Mesenchymal stem cell (in vitro differentiated cells and primary cell): ENCODE measurements around the gene STMP1.

ENCODE experiments used
- DNase-seq: peaks from one replicate; pipeline ENCODE4 v3.0.0-alpha.2; 2013
- H2AFZ ChIP-seq: one replicate; pipeline ENCODE4 v1.6.1; 2013; ENCODE audit warnings: low read depth, mild to moderate bottlenecking, control low read depth, inconsistent platforms, low read length, moderate library complexity
- H2AK5ac ChIP-seq: 2 replicates; pipeline ENCODE4 v1.6.1; 2013; ENCODE audit warnings: low read length, moderate library complexity, mild to moderate bottlenecking, inconsistent platforms; ENCODE audit not compliant: severe bottlenecking
- H2BK120ac ChIP-seq: one replicate; pipeline ENCODE4 v1.6.1; 2013; ENCODE audit warnings: low read depth, mild to moderate bottlenecking, inconsistent platforms, low read length, moderate library complexity
- H2BK12ac ChIP-seq, 2 experiments: one replicate each; pipeline ENCODE4 v1.6.1; 2013; ENCODE audit warnings: inconsistent platforms in 2 of 2, low read length in 2 of 2, mild to moderate bottlenecking in 2 of 2, moderate library complexity in 2 of 2, control low read depth in 1 of 2
- H2BK15ac ChIP-seq: one replicate; pipeline ENCODE4 v1.6.1; 2013; ENCODE audit warnings: mild to moderate bottlenecking, low read depth, inconsistent platforms; ENCODE audit not compliant: poor library complexity, severe bottlenecking
- H2BK5ac ChIP-seq: 2 replicates; pipeline ENCODE4 v1.6.1; 2013; ENCODE audit warnings: low read depth, mild to moderate bottlenecking, low read length, control low read depth, inconsistent platforms; ENCODE audit not compliant: poor library complexity, severe bottlenecking
- H3K14ac ChIP-seq, 2 experiments: one replicate each; pipeline ENCODE4 v1.6.1; 2013; ENCODE audit warnings: inconsistent platforms in 2 of 2, low read length in 2 of 2, control low read depth in 1 of 2, mild to moderate bottlenecking in 1 of 2, moderate library complexity in 1 of 2
- H3K18ac ChIP-seq, 2 experiments: one replicate each; pipeline ENCODE4 v1.6.1; 2013; ENCODE audit warnings: inconsistent platforms in 2 of 2, low read length in 2 of 2, control low read depth in 1 of 2, low read depth in 1 of 2, mild to moderate bottlenecking in 1 of 2
- H3K23ac ChIP-seq, 2 experiments: one replicate each; pipeline ENCODE4 v1.6.1; 2013; ENCODE audit warnings: inconsistent platforms in 2 of 2, low read length in 2 of 2, mild to moderate bottlenecking in 2 of 2, moderate library complexity in 2 of 2, control low read depth in 1 of 2
- H3K27ac ChIP-seq: 2 replicates; pipeline ENCODE4 v1.5.1; 2013; ENCODE audit warnings: mild to moderate bottlenecking, moderate library complexity, low read length, control low read depth, inconsistent platforms; ENCODE audit not compliant: poor library complexity, severe bottlenecking
- H3K27me3 ChIP-seq, 2 experiments: 2 replicates each; pipeline versions ENCODE4 v1.6.1 to v1.7.0; 2013; ENCODE audit warnings: low read length in 2 of 2, mild to moderate bottlenecking in 2 of 2, moderate library complexity in 2 of 2, control low read depth in 1 of 2, inconsistent platforms in 1 of 2; ENCODE audit not compliant: control insufficient read depth in 1 of 2, insufficient read depth in 1 of 2
- H3K36me3 ChIP-seq, 2 experiments: 2 replicates each; pipeline versions ENCODE4 v1.6.1 to v1.7.0; 2013; ENCODE audit warnings: low read length in 2 of 2, control low read depth in 1 of 2, inconsistent platforms in 1 of 2, low read depth in 1 of 2, mild to moderate bottlenecking in 1 of 2; ENCODE audit not compliant: insufficient read depth in 2 of 2, control insufficient read depth in 1 of 2
- H3K4ac ChIP-seq, 2 experiments: one replicate each; pipeline ENCODE4 v1.6.1; 2013; ENCODE audit warnings: inconsistent platforms in 2 of 2, low read length in 2 of 2, mild to moderate bottlenecking in 2 of 2, moderate library complexity in 2 of 2, control low read depth in 1 of 2, low read depth in 1 of 2
- H3K4me1 ChIP-seq: 2 replicates; pipeline ENCODE4 v1.6.1; 2013; ENCODE audit warnings: low read depth, low read length, control low read depth; ENCODE audit not compliant: control insufficient read depth, insufficient read depth
- H3K4me2 ChIP-seq: 2 replicates; pipeline ENCODE4 v1.6.1; 2013; ENCODE audit warnings: low read length, mild to moderate bottlenecking, inconsistent platforms; ENCODE audit not compliant: poor library complexity, severe bottlenecking
- H3K4me3 ChIP-seq, 2 experiments: 2 replicates each; pipeline versions ENCODE4 v1.5.1 to v1.7.0; 2013; ENCODE audit warnings: low read length in 2 of 2, mild to moderate bottlenecking in 2 of 2, control low read depth in 1 of 2, low read depth in 1 of 2; ENCODE audit not compliant: insufficient read depth in 1 of 2
- H3K79me1 ChIP-seq: replicated peaks from 2 replicates; pipeline ENCODE4 v1.6.1; 2013; ENCODE audit warnings: mild to moderate bottlenecking, control low read depth, low read length, inconsistent platforms; ENCODE audit not compliant: poor library complexity, severe bottlenecking
- H3K9ac ChIP-seq: 2 replicates; pipeline ENCODE4 v1.7.0; 2013; ENCODE audit warnings: mild to moderate bottlenecking, low read length, moderate library complexity
- H3K9me3 ChIP-seq: 2 replicates; pipeline ENCODE4 v1.7.0; 2013; ENCODE audit warnings: mild to moderate bottlenecking, low read length; ENCODE audit not compliant: control insufficient read depth
- H4K8ac ChIP-seq: one replicate; pipeline ENCODE4 v1.6.1; 2013; ENCODE audit warnings: inconsistent platforms, mild to moderate bottlenecking, low read length, moderate library complexity
- H4K91ac ChIP-seq: one replicate; pipeline ENCODE4 v1.6.1; 2013; ENCODE audit warnings: mild to moderate bottlenecking, low read length, inconsistent platforms
- WGBS: methylation state at CpG from one replicate; pipeline ENCODE4 v1.1.7; 2013; ENCODE audit warnings: mixed read lengths; 5-methylcytosine and 5-hydroxymethylcytosine counted together

STMP1 gene

GRCh38 chr7:135693558-135693957 is 31.2 kb downstream of the STMP1 start:
- no peak for DNase-seq
- H3K27ac ChIP-seq: no peak overlapping the region
- H3K4ac ChIP-seq: no peak overlapping the region
- no peak overlapping the region for H2BK15ac ChIP-seq
- no peak overlapping the region for H2BK5ac ChIP-seq
- no peak overlapping the region for H3K9ac ChIP-seq
- no peak overlapping the region for H4K91ac ChIP-seq
- H3K4me3 ChIP-seq: no peak overlapping the region
- 93% methylated on average over 3 of the region's 4 CpGs for WGBS
- no peak overlapping the region for H2AFZ ChIP-seq
- H2AK5ac ChIP-seq: no peak overlapping the region
- peak overlapping the region in 1 of 2 experiments; percentile 14 for H3K14ac ChIP-seq
- H3K4me2 ChIP-seq: no peak overlapping the region
- H3K23ac ChIP-seq: no peak overlapping the region
- no peak overlapping the region for H4K8ac ChIP-seq
- H3K18ac ChIP-seq: no peak overlapping the region
- peaks cover 5 to 67% of the 10 kb centered on the region in 2 experiments for H3K36me3 ChIP-seq
- H2BK12ac ChIP-seq: no peak overlapping the region
- no peaks in the 10 kb centered on the region for H3K27me3 ChIP-seq
- H3K9me3 ChIP-seq: no peaks in the 10 kb centered on the region
- H3K79me1 ChIP-seq: peaks cover 4% of the 10 kb centered on the region
- peaks cover 4% of the 10 kb centered on the region for H3K4me1 ChIP-seq
- no peak overlapping the region for H2BK120ac ChIP-seq

DNA sequence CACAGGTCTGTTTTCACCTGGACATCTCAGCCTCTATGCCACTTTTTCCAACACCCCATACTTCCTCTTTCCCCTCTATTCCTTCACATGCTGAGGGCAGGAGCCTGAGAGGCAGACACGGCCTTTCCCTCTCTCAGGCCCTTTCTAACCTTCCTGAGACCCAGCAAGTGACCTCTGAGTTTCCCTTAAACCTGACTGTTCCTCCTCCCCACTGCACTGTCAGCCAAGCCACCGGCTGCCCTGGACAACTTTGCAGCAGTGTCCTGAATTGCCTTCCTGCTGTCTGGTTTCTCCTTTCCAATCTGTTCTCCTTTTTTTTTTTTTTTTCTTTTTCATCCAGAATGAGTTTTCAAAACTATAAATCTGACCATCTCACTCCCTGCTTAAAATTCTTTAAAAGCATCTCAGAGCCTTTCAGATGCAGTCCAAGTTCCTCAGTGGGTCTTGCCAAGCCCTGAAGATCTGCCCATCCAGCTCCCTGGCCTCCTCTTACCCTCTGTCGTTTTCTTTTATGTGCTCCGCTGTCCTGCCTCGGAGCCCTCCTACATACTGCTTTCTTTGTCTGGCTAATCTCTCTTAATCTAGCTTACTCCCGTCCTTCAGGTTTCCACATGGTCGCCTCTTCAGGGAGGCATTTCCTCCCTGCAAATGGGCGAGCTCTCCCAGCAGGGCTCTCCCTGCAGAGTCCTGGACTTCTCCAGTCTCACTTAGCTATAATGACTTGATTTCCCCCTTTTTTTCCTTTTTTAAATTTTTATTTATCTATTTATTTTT is 35.1 kb downstream of the STMP1 start:
- Histone ChIP-seq H3K18ac (no peak overlapping the region), H2BK5ac (no peak overlapping the region), H3K4me3 (no peak overlapping the region), H3K79me1 (peaks cover 4% of the 10 kb centered on the region), H3K4me1 (peaks cover 2% of the 10 kb centered on the region), H2AK5ac (no peak overlapping the region), H3K9ac (no peak overlapping the region), H3K36me3 (peaks cover 0 to 61% of the 10 kb centered on the region in 2 experiments), H2BK120ac (no peak overlapping the region), H3K23ac (no peak overlapping the region), H2AFZ (no peak overlapping the region), H3K27ac (no peak overlapping the region), H3K4ac (no peak overlapping the region), H3K27me3 (no peaks in the 10 kb centered on the region), H2BK12ac (no peak overlapping the region), H3K14ac (no peak overlapping the region), H3K9me3 (no peaks in the 10 kb centered on the region), H3K4me2 (no peak overlapping the region), H2BK15ac (no peak overlapping the region), H4K8ac (no peak overlapping the region), H4K91ac (no peak overlapping the region)
- DNase-seq: no peak
- 63% methylated on average over 8 of the region's 8 CpGs for WGBS

GRCh38 chr7:135704074-135704473 is 41.8 kb downstream of the STMP1 start:
- no peaks in the 10 kb centered on the region for H3K9me3 ChIP-seq
- peaks cover 0 to 5% of the 10 kb centered on the region in 2 experiments for H3K27me3 ChIP-seq
- peaks cover 3 to 70% of the 10 kb centered on the region in 2 experiments for H3K36me3 ChIP-seq
- H3K79me1 ChIP-seq: no peaks in the 10 kb centered on the region
- H2AFZ ChIP-seq: no peak overlapping the region
- 55% methylated on average over 2 of the region's 2 CpGs for WGBS
- no peak overlapping the region for H3K4me2 ChIP-seq
- no peak overlapping the region for H2BK15ac ChIP-seq
- no peak overlapping the region for H3K9ac ChIP-seq
- no peak overlapping the region for H3K27ac ChIP-seq
- no peak overlapping the region for H4K91ac ChIP-seq
- H2BK120ac ChIP-seq: no peak overlapping the region
- no peaks in the 10 kb centered on the region for H3K4me1 ChIP-seq
- H2BK12ac ChIP-seq: no peak overlapping the region
- no peak overlapping the region for H3K4me3 ChIP-seq
- H3K23ac ChIP-seq: no peak overlapping the region
- no peak overlapping the region for H3K4ac ChIP-seq
- H3K14ac ChIP-seq: no peak overlapping the region
- no peak overlapping the region for H4K8ac ChIP-seq
- H2BK5ac ChIP-seq: no peak overlapping the region
- DNase-seq: no peak
- no peak overlapping the region for H2AK5ac ChIP-seq
- H3K18ac ChIP-seq: no peak overlapping the region

DNA sequence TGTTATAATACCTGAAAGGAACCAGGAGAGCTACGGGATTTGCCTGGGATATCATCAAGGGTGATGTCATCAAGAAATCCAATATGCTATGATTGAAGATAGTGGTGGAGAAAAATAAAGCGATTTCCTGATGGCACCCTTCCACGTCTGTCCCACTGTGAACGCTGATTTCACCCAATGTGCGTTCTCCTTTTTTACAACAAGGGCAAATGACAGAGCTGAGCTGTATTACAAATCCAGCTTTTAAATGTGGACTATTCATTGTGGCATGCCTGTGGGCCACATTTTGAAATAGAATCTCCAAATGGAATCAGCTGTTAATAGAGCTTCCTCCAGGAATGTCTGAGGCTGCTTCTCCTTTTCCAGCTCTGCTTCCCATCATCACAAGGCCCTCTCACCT is 42.4 kb downstream of the STMP1 start:
- 79% methylated on average over 5 of the region's 5 CpGs for WGBS
- H3K9ac ChIP-seq: no peak overlapping the region
- H2BK15ac ChIP-seq: no peak overlapping the region

More for the DNA sequence above, 42.4 kb downstream of the STMP1 start:
- no peak overlapping the region for H3K4ac ChIP-seq
- H3K4me2 ChIP-seq: no peak overlapping the region
- H4K91ac ChIP-seq: no peak overlapping the region
- H2BK12ac ChIP-seq: no peak overlapping the region
- peaks cover 3 to 66% of the 10 kb centered on the region in 2 experiments for H3K36me3 ChIP-seq
- H3K79me1 ChIP-seq: no peaks in the 10 kb centered on the region
- no peak overlapping the region for H2AK5ac ChIP-seq
- H3K23ac ChIP-seq: no peak overlapping the region
- no peak for DNase-seq
- H2BK120ac ChIP-seq: no peak overlapping the region
- H2BK5ac ChIP-seq: no peak overlapping the region
- H3K18ac ChIP-seq: no peak overlapping the region
- H3K27me3 ChIP-seq: peaks cover 0 to 5% of the 10 kb centered on the region in 2 experiments
- no peak overlapping the region for H3K27ac ChIP-seq
- no peak overlapping the region for H3K14ac ChIP-seq
- H4K8ac ChIP-seq: no peak overlapping the region
- H3K9me3 ChIP-seq: no peaks in the 10 kb centered on the region
- no peak overlapping the region for H3K4me3 ChIP-seq
- no peaks in the 10 kb centered on the region for H3K4me1 ChIP-seq
- H2AFZ ChIP-seq: no peak overlapping the region
